Measurements from ENCODE around the gene LPIN2.
A peak's percentile ranks its signal among the peaks of the same experiment; 100 is the strongest.

The LPIN2 gene

GRCh38 chr18:2987876-2988790 is 24.8 kb downstream of the LPIN2 start:
- in situ Hi-C loops (cut with MboI; ENCODE audit: low pct_unique_long_range_greater_than_20kb, low sequenced_read_pairs, unreplicated experiment) = loop anchor here (10.0 kb wide), 1 partner anchor 257 kb away; the partner anchor contains the start of gene MYL12A
- DNase-seq (ENCODE audit: low spot score) = no peak
- TF ChIP-seq CTCF (IDR thresholded peaks at IDR 0.05; ENCODE audit: extremely low read depth, insufficient read depth, missing control alignments) = no peak

- no peak for TF ChIP-seq CTCF (IDR thresholded peaks at IDR 0.05; ENCODE audit: extremely low read depth, insufficient read depth, missing control alignments)
- DNase-seq (ENCODE audit: low spot score) = no peak
- in situ Hi-C loops (cut with MboI; ENCODE audit: low pct_unique_long_range_greater_than_20kb, low sequenced_read_pairs, unreplicated experiment) = loop anchor here (10.0 kb wide), 1 partner anchor 258 kb away; the partner anchor contains the start of gene MYL12A
Observed at GRCh38 chr18:2986150-2986865, 26.6 kb downstream of the LPIN2 start.

- DNase-seq (ENCODE audit: low spot score) = peak; percentile 40
- in situ Hi-C loops (cut with MboI; ENCODE audit: low pct_unique_long_range_greater_than_20kb, low sequenced_read_pairs, unreplicated experiment) = loop anchor here (10.0 kb wide), 1 partner anchor 259 kb away; the partner anchor contains the start of gene MYL12A
- TF ChIP-seq CTCF (IDR thresholded peaks at IDR 0.05; ENCODE audit: extremely low read depth, insufficient read depth, missing control alignments) = peak; percentile 65
Observed at GRCh38 chr18:2985628-2986027, 27.3 kb downstream of the LPIN2 start.

GRCh38 chr18:2984703-2985261 is 28.2 kb downstream of the LPIN2 start:
- in situ Hi-C loops (cut with MboI; ENCODE audit: low pct_unique_long_range_greater_than_20kb, low sequenced_read_pairs, unreplicated experiment) = loop anchor here (5.0 to 10.0 kb wide), 2 partner anchors 47 to 260 kb away; partner anchors contain the start of gene MYL12A
- DNase-seq (ENCODE audit: low spot score) = no peak
- TF ChIP-seq CTCF (IDR thresholded peaks at IDR 0.05; ENCODE audit: extremely low read depth, insufficient read depth, missing control alignments) = no peak

GRCh38 chr18:2984091-2984490 is 28.9 kb downstream of the LPIN2 start:
- in situ Hi-C loops (cut with MboI; ENCODE audit: low pct_unique_long_range_greater_than_20kb, low sequenced_read_pairs, unreplicated experiment) = loop anchor here (5.0 to 10.0 kb wide), 2 partner anchors 47 to 261 kb away; partner anchors contain the start of gene MYL12A
- no peak for DNase-seq (ENCODE audit: low spot score)
- no peak for TF ChIP-seq CTCF (IDR thresholded peaks at IDR 0.05; ENCODE audit: extremely low read depth, insufficient read depth, missing control alignments)

- in situ Hi-C loops (cut with MboI; ENCODE audit: low pct_unique_long_range_greater_than_20kb, low sequenced_read_pairs, unreplicated experiment) = loop anchor here (5.0 to 10.0 kb wide), 2 partner anchors 46 to 262 kb away; partner anchors contain the start of gene MYL12A
- TF ChIP-seq CTCF (IDR thresholded peaks at IDR 0.05; ENCODE audit: extremely low read depth, insufficient read depth, missing control alignments) = no peak
- no peak for DNase-seq (ENCODE audit: low spot score)
Observed at GRCh38 chr18:2983296-2983695, 29.6 kb downstream of the LPIN2 start.
